HuH-7 (cell line): ENCODE results near the gene PBX3.
"Not testable (repeated sequence)": the region's sequence is repeated elsewhere in the genome, so short reads cannot be mapped to it uniquely, and the experiment has no call there.

Source experiments
- DNase-seq: peaks from one replicate; pipeline ENCODE4 v3.0.0; 2011; ENCODE audit warnings: low spot score

Gene PBX3

DNA sequence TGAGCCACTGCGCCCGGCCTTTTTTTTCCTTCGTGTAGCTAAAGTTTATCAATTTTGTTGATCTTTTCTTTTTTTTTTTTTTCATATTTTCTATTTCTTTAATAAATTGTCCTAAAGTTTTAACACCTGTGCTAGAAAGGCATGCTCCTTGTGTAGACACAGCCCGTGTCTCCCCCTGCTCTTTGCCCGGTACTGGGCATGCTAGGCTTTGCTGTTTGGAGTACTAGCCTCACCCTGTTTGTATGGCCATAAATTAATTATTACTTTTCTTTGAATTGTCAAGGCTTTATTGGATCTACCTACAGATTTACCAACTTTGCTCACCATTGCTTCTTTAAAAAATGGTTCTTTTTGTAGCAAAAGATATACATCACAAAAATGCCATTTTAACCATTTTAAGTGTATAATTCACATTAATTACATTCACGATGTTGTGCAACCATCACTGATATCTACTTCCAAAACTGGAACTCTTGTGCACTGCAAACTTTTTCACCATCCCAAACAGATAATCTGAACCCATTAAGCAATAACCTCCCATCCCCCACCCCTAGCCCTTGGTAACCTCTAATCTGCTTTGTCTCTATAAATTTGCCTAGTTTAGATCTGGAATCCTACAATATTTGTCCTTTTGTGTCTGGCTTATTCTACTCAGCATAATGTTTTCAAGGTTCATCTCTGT is 31.5 kb downstream of the PBX3 start:
- DNase-seq: not testable (repeated sequence)

DNA sequence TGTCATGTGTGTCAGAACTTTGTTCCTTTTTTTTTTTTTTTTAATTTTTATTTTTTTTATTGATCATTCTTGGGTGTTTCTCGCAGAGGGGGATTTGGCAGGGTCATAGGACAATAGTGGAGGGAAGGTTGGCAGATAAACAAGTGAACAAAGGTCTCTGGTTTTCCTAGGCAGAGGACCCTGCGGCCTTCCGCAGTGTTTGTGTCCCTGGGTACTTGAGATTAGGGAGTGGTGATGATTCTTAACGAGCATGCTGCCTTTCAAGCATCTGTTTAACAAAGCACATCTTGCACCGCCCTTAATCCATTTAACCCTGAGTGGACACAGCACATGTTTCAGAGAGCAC is 32.0 kb downstream of the PBX3 start:
- DNase-seq: not testable (repeated sequence)

DNA sequence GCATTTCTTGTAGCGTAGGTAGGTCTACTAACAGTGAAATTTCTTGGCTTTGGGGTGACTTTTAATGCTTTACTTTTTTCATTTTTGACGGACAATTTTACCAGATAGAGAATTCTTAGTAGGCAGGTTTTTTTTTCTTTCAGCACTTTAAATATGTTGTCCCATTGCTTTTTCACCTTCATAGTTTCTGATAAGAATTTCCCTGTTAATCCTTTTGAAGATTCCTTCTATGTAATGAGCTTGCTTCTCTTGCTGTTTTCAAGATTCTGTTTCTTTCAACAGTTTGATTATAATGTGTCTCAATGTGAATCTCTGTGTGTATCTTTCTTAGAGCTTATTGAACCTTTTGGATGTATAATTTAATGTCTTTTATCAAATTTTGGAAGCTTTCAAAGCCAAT is 35.5 kb downstream of the PBX3 start:
- no peak for DNase-seq

DNA sequence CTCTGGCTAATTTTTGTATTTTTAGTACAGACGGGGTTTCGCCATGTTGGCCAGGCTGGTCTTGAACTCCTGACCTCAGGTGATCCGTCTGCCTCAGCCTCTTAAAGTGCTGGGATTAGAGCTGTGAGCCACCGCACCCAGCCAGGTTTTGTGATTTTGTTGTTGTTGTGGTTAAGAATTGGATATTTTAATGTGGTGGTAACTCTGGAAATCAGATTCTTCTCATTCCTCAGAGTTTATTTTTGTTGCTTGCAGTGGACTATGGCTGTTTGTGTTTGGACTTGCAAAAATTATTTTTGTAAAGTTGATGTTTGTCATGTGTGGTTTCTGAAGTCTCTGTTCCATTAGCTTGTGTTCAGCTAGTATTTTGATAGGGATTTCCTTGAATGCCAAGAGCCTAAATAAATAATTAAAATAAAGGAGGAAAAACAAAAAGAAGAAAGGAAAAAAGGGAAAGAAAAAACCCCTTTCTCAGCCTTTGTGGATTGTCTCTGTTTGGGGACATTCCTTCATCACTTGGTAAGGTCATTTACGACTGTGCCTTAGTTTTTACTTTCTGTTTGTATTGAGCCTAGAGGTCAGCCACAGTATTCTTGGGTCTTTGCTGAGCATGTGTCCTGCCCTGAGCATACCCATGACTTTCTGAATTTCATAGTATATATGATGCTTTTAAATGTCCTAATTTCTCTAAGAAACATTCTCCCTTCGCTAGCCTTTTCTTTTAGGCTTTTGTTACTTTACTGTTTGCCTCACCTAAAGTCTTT is 37.3 kb downstream of the PBX3 start:
- DNase-seq: no peak

DNA sequence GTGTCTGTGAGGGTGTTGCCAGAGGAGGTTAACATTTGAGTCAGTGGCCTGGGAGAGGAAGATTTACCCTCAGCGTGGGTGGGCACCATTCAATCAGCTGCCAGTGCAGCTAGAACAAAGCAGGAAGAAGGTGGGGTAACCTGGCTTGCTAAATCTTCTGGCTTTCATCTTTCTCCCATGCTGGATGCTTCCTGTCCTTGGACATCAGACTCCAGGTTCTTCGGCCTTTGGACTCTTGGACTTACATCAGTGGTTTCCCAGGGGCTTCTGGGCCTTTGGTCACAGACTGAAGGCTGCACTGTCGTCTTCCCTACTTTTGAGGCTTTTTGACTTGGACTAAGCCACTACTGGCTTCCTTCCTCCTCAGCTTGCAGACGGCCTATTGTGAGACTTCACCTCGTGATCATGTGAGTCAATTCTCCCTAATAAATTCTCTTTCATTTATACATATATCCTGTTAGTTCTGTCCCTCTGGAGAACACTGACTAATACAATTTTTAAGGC is 38.1 kb downstream of the PBX3 start:
- no peak for DNase-seq

DNA sequence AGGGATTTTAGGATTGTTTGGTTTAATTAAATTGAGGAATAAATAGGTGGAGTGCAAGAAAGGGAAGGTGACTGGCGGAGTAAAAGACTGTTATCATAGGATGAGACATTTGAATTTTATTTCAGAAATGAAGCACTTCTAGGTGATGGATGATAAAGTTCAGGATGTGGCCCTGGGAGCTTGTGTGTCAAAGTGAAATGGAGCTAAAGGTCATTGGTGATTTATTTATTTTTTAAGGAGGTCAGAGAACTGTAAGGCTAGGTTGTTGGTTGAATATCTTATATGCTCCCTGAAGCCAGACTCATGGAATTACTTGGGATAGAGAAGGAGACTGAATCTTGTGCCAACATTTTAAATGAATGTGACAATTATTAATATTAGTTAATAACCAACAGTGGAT is 40.5 kb downstream of the PBX3 start:
- no peak for DNase-seq

DNA sequence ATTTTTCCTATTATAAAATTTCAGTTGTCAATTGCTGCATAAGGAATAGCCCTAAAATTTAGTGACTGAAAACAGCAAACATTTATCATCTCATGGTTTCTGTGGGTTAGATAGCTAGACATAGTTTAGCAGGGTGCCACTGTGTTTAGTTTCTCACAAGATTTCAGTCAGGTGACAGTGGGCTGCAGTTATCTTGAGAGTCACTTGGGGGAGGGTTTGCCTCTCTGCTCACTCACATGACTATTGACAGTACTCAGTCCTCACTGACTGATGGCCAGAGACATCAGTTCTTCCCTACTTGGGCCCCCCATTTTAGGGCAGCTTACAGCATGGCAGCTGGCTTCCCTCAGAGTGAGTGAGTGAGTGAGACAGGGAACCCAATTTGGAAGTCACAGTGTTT is 42.0 kb downstream of the PBX3 start:
- DNase-seq: no peak

DNA sequence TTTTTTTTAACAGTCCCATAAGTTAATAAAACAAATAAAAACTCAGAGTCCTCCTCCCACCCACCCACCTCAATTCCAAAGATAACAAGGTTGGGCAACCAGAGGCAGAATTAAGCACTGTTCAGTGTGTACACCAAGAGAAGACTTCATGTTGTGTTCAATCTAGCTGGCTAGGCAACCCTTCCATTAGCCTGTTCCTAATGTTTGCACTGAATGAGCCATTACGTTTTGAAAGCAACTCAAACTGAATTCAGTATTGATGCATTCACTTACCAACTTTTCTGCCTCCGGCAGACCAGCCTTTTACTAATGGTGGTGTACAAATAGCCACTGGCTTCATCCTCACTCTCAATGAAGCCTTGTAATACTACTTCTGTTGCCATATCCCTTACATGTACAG is 47.5 kb downstream of the PBX3 start:
- DNase-seq: peak; percentile 26

DNA sequence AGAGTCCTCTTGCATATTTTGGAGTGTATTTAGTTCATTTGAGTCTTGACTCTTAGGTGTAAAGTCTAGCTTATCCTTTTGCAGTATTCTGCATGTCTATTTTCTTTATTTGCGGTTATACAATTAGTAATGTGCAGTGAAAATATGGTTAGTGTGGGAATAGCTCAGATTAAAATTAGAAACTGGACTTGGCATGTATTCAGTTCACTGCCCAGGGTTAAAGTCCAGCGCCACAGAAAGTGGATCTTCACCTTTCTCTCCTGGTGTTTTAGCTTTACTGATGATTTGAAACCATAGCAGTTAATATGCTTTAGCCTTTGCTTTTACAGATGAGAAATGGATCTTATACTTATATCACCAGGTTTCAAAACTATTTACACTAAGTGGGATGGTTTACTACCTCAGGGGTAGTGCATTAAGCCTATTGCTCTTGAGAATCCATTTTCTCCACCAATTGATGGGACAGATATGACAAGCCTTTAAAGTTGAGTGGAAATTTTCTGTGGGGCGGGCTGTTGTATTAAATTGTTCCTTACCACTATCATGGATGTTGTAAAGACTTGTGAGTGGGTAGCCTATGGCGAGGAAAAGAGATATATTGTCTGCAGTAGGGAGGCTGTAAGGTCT is 48.9 kb downstream of the PBX3 start:
- no peak for DNase-seq

DNA sequence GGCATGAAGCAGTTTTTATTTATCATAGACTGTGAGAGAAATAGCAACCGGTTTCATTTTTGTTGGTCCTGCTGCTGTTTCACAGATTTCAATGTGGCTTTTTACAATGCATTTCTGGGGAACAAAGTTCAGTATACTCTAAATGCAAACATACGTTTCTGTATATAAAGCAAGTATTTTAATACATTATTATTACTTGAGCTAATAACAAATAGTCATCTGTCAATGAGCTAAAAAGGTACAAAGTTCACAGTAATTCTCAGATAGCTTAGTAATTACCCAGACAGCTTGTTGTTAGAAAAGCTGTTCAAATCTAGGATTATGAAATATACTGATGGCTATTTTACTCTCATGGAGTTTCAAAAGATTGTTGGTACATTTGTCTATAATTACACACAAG is 50.8 kb downstream of the PBX3 start:
- no peak for DNase-seq

DNA sequence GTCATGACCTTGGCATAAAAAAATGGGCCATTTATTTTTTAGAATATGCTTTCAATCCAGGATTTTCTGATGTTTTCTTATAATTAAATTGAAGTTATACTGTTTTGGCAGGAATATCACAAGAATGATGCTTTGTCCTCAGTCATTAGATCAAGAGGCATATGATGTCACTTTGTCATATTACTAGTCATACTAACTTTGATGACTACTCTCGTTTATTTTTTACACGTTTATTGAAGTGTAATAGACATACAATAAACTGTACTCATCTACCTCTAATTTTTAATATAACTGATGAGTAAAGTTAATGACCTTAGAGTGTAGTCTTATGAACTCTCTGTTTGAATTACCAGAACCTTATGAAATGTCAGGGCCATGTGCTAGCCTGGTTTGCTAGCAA is 56.4 kb downstream of the PBX3 start:
- DNase-seq: no peak

DNA sequence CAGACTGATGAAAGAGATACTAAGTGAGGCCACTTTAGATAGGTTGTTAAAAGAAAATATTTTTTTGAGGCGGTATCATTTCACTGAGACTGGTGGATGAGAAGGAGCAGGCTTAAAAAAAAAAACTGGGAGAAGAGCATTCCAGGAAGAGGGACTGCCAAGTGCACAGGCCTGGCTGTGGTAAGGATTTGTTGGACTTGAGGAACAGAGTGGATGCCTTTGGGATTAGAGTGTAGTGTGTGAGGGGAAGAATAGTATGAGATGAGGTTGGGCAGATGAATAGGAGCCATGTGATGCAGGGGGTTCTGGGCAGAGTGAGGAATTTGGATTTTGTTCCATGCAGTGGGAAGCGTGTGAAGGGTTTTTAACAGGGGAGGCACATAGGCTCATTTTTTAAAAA is 57.9 kb downstream of the PBX3 start:
- DNase-seq: no peak

DNA sequence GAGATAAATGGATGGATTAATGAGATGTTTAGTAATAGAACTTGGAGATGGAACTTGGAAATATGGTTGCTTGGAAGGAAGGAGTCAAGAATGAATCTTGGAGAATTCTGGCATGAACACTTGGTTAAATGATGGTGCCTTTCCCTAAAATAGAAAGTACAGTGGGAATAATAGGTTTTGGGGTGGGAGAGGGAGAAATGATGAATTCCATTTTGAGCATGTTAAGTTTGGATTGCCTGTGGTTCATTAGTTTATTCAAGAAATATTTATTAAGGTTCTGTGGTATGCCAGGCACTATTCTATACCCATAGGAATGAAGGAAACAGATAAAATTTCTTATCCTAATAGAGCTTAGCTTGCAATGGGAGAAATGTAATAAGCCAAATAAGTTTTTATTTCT is 58.4 kb downstream of the PBX3 start:
- DNase-seq: no peak

DNA sequence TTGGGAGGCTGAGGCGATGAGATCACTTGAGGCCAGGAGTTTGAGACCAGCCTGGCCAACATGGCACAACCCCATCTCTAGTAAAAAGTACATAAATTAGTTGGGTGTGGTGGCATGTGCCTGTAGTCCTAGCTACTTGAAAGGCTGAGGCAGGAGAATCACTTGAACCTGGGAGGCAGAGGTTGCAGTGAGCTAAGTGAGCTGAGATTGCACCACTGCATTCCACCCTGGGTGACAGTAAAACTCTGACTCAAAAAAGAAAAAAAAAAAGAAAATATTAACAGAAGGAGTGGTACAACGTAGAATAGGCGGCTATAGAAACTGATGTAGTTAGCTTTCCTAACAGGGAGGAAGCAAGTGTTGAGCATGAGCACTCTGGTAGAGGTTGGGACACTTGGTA is 59.9 kb downstream of the PBX3 start:
- no peak for DNase-seq

DNA sequence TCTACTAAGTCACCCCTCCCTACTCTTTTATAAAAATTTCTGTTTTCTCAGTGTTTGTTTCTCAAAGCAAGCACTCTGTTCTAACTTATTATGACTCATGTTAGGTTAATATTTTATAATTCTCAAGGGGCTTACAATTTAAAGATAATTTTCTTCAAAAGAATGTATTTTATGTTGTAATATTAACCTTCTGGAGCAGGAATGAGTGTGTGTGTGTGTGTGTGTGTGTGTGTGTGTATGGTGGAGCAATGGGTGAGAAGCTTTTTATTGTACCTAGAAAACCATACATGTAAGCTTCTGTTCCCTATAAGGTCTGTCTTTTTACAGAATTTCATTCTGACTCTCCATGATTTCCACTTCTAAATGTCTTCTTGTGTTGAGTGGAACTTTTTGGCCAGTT is 63.0 kb downstream of the PBX3 start:
- DNase-seq: no peak

DNA sequence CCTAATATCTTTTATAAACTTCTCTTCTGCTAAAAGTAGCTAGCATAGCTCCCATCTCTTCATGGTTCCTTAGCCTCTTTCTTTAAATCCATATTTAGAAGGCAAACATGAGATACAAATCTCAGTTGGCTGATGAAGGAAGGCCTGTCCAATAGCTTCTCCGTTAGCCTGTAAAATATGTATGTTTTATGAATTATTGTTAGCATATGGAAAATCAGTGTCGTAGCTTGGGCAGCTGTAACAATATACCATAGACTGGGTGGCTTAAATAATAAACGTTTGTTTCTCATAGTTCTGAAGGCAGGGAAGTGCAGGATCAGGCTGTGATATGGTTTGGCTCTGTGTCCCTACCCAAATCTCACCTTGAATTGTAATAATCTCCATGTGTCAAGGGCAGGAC is 63.8 kb downstream of the PBX3 start:
- DNase-seq: no peak

DNA sequence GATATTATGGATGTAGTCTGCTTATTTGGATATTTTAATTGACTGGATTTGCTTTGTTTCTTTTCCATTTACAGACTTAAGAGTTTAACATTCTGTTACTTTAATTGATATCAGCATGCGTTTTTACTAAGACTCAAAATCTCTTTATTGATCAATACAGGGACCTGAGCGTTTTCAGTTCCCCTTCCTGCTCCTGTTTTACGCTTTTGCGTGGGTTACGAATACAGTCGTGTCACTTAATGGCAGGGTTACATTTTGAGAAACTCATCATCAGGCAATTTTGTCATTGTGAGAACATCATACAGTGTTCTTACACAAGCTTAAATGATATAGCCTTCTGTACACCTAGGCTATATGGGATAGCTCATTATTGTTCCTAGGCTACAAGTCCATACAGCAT is 65.2 kb downstream of the PBX3 start:
- DNase-seq: no peak

DNA sequence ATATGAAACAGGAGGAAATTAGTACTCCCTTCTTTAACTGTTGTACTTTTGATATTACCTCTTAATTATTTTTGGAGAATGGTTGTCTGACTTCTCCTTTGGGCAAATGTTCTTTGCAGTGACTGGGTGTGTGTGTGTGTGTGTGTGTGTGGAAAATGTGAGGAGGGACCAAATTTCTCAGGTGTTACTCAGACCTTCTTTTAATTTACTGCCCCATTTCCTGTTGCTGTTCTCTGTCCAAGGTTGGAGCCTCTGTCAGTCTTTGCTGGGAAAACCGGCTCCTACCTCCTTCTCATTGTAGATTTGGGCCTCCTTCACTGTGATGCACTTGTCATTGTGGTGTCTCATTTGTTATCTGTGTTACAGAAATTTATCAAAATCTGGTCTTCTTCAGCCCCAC is 68.4 kb downstream of the PBX3 start:
- no peak for DNase-seq

DNA sequence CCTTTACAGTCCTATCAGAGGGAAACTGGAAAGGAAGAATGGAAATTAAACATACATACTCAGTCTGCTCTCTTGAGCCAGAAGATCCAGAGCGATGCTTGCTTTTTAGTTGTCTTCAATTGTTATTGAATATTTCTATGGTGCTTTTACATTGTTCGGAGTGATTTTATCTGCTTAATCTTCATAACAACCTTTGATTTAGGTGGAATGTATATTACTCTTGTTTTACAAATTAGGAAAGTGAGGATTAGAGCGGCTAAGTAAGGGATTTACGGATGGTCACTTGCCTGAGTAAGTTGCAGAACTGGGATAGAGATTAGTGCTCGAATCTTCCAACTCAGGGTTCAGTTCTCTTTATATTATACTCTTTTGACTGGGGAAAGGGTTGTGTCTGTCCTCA is 69.1 kb downstream of the PBX3 start:
- no peak for DNase-seq

DNA sequence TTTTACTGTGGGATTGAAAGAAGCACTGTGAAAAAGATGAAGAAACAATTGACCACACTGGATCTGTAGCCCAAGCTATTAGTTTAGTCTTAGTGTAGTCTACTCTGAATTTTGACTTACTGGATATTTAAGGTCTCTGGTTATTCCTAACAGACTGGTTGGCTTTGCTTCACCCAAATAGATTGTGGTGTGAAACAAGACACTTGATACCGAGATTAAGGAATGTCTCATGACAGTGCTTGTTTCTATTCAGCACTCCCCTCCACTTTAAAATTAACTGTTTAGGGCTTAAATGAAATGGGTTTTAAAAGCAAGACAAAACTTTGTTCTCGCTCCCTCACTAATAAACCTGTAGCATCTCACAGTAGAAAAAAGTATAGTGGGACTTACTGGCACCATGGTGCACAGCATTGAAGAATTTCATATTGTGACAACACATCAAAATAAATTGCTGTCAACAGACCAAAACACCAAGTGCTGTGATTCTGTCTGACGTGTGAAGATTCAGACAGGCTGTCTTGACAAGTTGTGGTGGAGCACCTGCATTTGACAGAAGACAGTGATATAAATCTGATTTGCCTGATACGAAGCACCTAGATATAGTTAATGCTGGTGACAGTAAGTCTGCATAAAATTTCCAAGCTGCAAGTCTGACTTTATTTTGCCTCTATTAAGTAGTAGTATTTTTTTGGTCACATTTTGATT is 73.1 kb downstream of the PBX3 start:
- no peak for DNase-seq

DNA sequence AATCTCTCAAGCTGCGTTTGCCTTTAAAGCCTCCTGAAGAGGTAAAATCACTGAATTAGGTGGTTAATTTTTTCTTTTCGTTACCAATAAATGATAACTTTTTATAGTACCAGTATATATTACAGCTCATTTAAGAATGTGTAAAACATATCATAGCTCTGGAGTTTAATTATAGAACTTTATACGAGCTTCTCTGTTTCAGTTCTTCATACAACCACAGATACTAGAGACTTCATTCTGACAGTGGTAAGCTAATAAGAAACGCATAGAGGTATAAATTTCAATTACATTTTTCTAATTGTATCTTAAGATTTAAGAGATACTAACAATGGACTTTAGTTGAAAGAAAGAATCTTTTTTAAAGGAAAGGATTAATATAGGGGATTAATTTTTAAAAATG is 73.9 kb downstream of the PBX3 start:
- no peak for DNase-seq

DNA sequence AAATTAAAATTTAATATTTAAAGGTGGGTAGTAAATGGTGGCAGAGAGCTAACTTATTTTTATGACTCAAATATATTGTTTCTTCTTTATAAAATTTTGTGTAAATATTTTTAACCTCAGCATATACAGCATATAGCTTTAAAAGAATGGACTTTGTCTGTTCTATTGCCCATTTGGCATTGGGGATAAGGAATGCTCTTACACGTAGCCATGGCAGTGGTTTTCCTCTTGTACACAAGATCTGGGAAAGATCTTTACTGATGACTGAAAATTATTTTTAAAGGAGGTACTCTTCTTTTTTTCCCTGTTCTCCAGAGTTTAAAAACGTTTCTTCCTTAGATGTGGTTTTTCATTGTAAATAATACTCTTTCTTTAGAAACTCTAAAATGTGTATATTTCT is 75.0 kb downstream of the PBX3 start:
- no peak for DNase-seq

DNA sequence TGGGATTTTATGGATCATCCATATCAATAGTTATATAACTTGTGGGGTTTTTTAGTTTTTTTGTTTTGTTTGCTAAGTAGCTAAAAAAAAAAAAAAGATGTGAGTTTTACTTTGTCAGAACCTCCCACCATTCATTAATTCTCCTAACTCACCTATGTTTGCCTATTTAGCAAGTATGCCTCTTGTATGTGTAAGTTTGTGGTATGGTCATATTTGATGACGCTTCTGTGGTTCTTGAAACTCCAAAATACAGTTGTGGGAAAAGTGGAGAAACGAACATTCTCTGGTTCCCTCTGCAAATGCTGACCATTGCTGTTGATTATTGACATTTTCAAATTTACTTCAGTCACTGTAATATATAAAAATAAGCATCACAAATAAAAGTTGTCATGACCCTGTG is 75.7 kb downstream of the PBX3 start:
- DNase-seq: no peak
